Effector memory CD4-positive, alpha-beta T cell (primary cell): ENCODE results near the gene CABLES2.

Experiments
- DNase-seq, 3 donors: peaks; one replicate each; pipeline ENCODE4 v3.0.0-alpha.2; 2020
- H3K27ac ChIP-seq: 2 replicates; pipeline ENCODE4 v1.7.0; 2013; ENCODE audit warnings: mild to moderate bottlenecking, low read length, moderate library complexity; ENCODE audit not compliant: insufficient read depth, poor library complexity, severe bottlenecking
- H3K27me3 ChIP-seq: replicated peaks from 2 replicates; pipeline ENCODE4 v1.7.0; 2013; ENCODE audit warnings: mild to moderate bottlenecking, low read length; ENCODE audit not compliant: insufficient read depth, control insufficient read depth, poor library complexity, severe bottlenecking
- H3K36me3 ChIP-seq: 2 replicates; pipeline ENCODE4 v1.7.0; 2013; ENCODE audit warnings: mild to moderate bottlenecking, low read length, moderate library complexity; ENCODE audit not compliant: control insufficient read depth, insufficient read depth
- H3K4me1 ChIP-seq: 2 replicates; pipeline ENCODE4 v1.7.0; 2013; ENCODE audit warnings: low read length, mild to moderate bottlenecking; ENCODE audit not compliant: control insufficient read depth, insufficient read depth, poor library complexity, severe bottlenecking
- H3K4me3 ChIP-seq: 2 replicates; pipeline ENCODE4 v1.7.0; 2013; ENCODE audit warnings: low read length, low read depth, mild to moderate bottlenecking; ENCODE audit not compliant: insufficient read depth, poor library complexity, severe bottlenecking
- H3K9me3 ChIP-seq: 2 replicates; pipeline ENCODE4 v1.7.0; 2013; ENCODE audit warnings: mild to moderate bottlenecking, low read length, moderate library complexity; ENCODE audit not compliant: control insufficient read depth

CABLES2 gene

GRCh38 chr20:62364911-62365736, 42.0 kb downstream of the CABLES2 start:
- peaks cover 43% of the 10 kb centered on the region for H3K27me3 ChIP-seq
- H3K4me1 ChIP-seq, result peaks cover 16% of the 10 kb centered on the region

DNA sequence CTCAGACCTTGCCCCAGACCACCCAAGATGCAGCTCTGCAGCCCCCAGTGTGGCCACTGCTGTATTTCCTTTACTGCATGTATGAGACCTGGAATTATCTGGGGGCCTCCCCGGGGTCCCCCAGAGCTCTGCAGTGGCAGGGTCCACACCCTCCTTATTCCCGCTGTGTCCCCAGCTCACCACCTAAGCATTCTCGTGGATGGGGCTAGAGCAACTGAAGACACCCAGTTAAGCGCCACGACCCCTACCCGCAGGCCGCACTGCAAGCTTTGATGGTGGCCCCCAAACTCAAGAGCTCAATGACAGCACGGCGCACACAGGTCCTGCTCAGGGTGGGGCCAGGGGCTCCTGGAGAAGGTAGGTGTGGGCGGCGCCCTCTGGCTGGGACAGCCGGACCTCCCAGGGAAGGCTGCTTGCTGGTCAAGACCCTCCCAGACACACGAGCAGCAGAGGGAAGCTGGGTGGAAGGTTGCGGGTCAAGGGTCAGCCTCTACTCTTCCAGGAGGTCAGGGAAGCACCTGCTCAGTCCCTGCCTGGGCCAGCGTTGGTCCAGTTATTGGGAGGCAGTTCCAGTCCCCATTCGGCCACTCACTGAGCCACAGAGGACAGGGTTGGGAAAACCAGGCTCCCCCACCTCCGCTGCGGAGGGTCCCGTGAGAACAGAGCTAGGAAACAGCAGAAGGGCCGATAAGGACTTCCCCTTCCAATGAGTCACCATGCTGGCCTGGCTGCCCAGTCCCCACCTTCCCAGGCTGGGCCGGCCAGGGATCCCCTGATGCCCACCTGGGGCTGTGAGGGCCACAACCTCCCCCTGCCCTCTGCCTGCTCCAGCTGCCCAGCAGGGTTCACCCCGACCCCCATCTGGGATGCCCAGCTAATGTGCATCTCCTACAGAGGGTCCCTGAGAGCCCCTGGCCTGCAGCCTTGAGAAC, 42.9 kb downstream of the CABLES2 start:
- H3K27me3 ChIP-seq, result peaks cover 38% of the 10 kb centered on the region
- no peak overlapping the region for H3K27ac ChIP-seq
- peaks cover 16% of the 10 kb centered on the region for H3K4me1 ChIP-seq
- no peaks in the 10 kb centered on the region for H3K9me3 ChIP-seq
- DNase-seq, result no peak
- H3K4me3 ChIP-seq, result no peak overlapping the region
- no peaks in the 10 kb centered on the region for H3K36me3 ChIP-seq

More at GRCh38 chr20:62364911-62365736, 42.0 kb downstream of the CABLES2 start:
- Histone ChIP-seq H3K4me3 (no peak overlapping the region), H3K27ac (no peak overlapping the region), H3K36me3 (no peaks in the 10 kb centered on the region), H3K9me3 (no peaks in the 10 kb centered on the region)
- DNase-seq, result no peak

DNA sequence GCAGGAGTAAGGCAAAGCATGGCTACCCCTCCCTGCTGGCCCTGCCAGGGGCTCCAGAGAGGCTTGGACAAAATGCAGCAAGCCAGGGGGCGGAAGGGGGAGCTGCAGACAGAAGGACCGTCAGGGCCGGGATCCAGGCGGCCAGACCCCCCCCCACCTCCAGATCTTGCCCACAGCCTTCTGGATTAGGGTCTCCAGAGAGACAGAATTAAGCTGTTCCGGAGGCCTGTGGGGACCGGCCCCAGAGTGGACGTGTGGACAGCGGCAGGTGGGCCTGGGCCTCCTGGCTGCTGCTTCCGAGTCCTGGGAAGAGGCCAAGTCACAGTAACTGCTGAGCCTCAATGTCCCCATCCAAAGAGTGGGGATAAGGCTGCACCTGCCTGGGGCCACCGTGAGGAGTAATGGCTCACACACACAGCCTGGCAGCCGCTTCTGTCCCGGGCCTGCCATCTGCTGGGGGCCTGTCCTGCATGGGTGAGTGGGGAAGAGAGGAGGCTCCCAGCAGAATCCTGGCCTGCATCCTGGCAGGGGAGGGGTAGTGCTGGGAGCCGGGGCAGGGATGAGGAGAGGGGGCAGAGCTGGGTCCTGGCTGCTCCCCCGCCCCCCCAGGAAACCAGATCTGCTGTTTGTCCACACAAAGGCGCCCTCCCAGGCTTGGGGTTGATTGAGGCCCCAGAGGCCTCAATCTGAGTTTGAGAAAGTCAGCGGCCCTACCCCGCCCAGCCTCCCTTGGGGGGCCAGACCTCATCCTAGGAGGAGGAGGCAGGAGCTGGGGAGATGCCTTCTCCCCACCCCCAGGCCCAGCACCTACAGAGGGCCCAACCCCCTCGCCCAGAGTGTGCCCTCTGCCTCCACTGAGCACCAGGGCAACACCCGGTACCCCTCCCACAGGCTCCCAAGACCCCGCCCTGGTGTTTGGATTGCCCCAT, 43.8 kb downstream of the CABLES2 start:
- DNase-seq, result no peak
- peaks cover 28% of the 10 kb centered on the region for H3K27me3 ChIP-seq

GRCh38 chr20:62362590-62362940, 44.5 kb downstream of the CABLES2 start:
- H3K4me3 ChIP-seq, result no peak overlapping the region
- no peak for DNase-seq
- peaks cover 22% of the 10 kb centered on the region for H3K27me3 ChIP-seq
- no peaks in the 10 kb centered on the region for H3K36me3 ChIP-seq
- no peak overlapping the region for H3K27ac ChIP-seq
- peaks cover 10% of the 10 kb centered on the region for H3K4me1 ChIP-seq
- no peaks in the 10 kb centered on the region for H3K9me3 ChIP-seq

More for the DNA sequence above, 43.8 kb downstream of the CABLES2 start:
- Histone ChIP-seq H3K27ac (no peak overlapping the region), H3K4me1 (peaks cover 16% of the 10 kb centered on the region), H3K36me3 (no peaks in the 10 kb centered on the region), H3K4me3 (no peak overlapping the region), H3K9me3 (no peaks in the 10 kb centered on the region)

DNA sequence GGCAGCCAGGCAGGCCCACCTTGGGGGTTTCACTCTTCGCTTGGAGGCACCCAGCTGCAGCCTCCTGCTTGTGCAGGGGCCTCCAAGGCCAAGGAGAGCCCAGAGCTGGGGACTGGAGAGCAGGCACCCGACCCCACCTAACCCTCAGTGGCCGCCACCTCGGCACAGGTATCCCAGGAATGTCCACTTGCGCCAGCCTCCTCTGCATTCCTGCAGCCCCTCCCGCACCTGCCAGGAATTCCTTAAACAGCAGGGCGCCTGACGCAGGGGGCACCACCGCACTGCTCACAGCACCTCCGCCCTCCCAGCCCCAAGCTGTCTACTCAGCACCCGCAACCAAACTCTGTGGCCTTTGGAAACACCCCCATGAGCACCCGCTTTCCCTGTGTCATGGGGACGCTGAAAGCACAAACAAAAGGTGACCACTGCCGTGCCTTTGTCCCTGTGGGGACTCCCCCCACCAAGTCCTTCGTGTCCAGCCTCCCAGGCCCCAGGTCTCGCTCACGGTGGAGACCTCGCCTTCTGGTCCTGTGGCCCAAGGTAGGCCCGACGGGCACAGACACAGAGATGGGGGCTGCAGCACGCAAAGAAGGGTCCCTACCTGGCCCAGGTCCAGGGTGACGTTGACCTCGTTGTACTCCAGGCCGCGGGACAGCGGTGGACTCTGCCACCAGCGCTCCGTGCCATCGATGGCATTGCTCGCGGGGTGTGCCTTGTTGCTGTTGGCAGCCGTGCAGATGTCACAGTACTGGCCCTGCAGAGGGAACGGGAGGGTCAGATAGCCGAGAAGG, 45.1 kb downstream of the CABLES2 start:
- Histone ChIP-seq H3K27me3 (peaks cover 19% of the 10 kb centered on the region), H3K4me1 (peaks cover 8% of the 10 kb centered on the region), H3K4me3 (no peak overlapping the region), H3K36me3 (no peaks in the 10 kb centered on the region), H3K9me3 (no peaks in the 10 kb centered on the region), H3K27ac (no peak overlapping the region)
- DNase-seq, result no peak

DNA sequence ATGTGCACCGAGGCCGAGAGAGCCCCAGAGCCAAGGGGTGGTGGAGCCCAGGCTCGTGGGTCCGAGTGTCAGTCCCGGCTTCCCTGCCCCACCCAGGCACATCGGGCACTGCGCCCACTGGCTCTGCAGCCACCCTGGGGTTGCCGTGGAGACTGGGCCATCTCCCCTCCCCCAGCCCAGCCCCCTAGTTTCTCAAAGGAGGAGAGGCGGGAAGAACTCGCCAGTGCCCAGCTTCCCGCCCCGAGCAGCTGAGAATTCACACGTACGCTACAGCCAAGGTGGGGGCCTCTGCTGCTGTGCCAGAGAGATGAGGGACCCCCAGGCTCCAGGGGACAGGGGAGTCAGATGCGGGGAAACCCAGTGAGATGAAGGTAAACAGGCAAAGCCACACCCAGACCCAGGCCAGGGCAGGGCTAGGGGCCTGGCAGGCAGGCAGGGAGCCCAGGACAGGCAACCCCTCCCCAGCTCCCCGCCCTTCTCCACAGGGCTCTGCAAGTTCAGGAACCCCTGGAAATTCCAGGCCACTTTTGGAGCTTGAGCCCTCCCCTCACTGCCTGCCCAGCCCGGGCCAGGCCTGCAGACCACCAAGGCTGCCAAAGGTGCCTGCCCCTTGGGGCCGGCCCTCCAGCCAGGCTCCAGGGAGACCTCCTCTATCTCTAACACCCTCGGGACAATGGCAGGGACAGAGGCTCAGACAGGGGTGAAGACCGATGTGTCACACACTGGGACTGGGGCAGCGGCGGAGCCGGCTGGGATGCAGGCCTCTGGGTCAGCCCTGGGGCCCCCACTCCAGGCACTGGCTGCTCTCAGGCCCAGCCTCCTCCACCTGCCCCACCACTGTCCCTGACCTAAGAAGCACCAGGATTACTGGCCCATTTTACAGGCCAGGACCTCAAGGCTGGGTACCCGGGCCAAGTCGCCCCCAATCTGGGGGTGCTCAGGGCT, 46.0 kb downstream of the CABLES2 start:
- Histone ChIP-seq H3K27me3 (peaks cover 12% of the 10 kb centered on the region), H3K9me3 (no peaks in the 10 kb centered on the region), H3K4me1 (peaks cover 1% of the 10 kb centered on the region), H3K36me3 (no peaks in the 10 kb centered on the region), H3K27ac (no peak overlapping the region), H3K4me3 (no peak overlapping the region)
- DNase-seq, result no peak

GRCh38 chr20:62359491-62360121, 47.5 kb downstream of the CABLES2 start:
- Histone ChIP-seq H3K9me3 (no peaks in the 10 kb centered on the region), H3K4me1 (no peaks in the 10 kb centered on the region), H3K4me3 (no peak overlapping the region), H3K36me3 (no peaks in the 10 kb centered on the region), H3K27me3 (no peaks in the 10 kb centered on the region), H3K27ac (no peak overlapping the region)
- no peak for DNase-seq

GRCh38 chr20:62359043-62359490, 48.0 kb downstream of the CABLES2 start:
- Histone ChIP-seq H3K4me3 (no peak overlapping the region), H3K27me3 (no peaks in the 10 kb centered on the region), H3K4me1 (no peaks in the 10 kb centered on the region), H3K9me3 (no peaks in the 10 kb centered on the region), H3K36me3 (no peaks in the 10 kb centered on the region), H3K27ac (no peak overlapping the region)
- no peak for DNase-seq
